Dendritic cell treated with granulocyte-macrophage colony-stimulating factor and Interleukin-4, amounts not matched to agents 40 ng/mL and 50 ng/mL, for 4 days (primary cell): Measurements from ENCODE around the gene ZNRD2.

Experiments used
- H3K27ac Mint-ChIP-seq: one replicate; pipeline ENCODE4 v1.8.0; 2022; ENCODE audit warnings: mild to moderate bottlenecking, mixed read lengths
- H3K27me3 Mint-ChIP-seq: one replicate; pipeline ENCODE4 v1.8.0; 2022; ENCODE audit warnings: mild to moderate bottlenecking, mixed read lengths
- H3K36me3 Mint-ChIP-seq: one replicate; pipeline ENCODE4 v1.8.0; 2022; ENCODE audit warnings: low read depth, mixed read lengths
- H3K4me1 Mint-ChIP-seq: one replicate; pipeline ENCODE4 v1.8.0; 2022; ENCODE audit warnings: low read depth, mixed read lengths
- H3K4me3 Mint-ChIP-seq: one replicate; pipeline ENCODE4 v1.8.0; 2022; ENCODE audit warnings: mild to moderate bottlenecking, moderate library complexity, mixed read lengths
- H3K9me3 Mint-ChIP-seq: one replicate; pipeline ENCODE4 v1.8.0; 2022; ENCODE audit warnings: mixed read lengths
- intact Hi-C: fragments of 100-400 bp; cut with micrococcal nuclease; formaldehyde crosslinking; loops from one replicate; pipeline ENCODE4 v1.15.0; 2022

The ZNRD2 gene

DNA sequence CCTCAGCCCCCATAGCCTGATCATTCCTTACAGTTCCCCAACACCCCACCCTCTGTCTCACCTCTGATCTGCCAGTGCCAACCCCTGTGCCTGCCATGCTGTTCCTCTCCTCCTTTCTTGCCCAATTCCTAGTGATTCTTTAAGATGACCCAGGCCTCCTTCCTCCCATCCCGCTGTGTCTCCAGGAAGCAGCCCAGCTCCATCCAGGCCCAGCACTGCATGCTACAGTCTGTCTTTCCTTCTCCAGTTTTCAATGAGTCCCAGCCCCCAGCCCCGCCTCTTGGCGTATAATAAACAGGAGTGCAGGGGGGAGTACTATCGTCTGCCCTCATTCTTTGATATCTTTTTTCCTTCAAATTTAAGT, 24.4 kb upstream of the ZNRD2 start:
- Mint-ChIP-seq H3K36me3 (no peaks in the 10 kb centered on the region), H3K9me3 (no peaks in the 10 kb centered on the region), H3K4me3 (peak overlapping the region; percentile 65), H3K4me1 (peaks cover 72% of the 10 kb centered on the region), H3K27me3 (peaks cover 23% of the 10 kb centered on the region), H3K27ac (peak overlapping the region; percentile 38)
- intact Hi-C loops, result loop anchor here (2.0 kb wide), 1 partner anchor 23 kb away; no protein-coding TSS in a partner anchor

DNA sequence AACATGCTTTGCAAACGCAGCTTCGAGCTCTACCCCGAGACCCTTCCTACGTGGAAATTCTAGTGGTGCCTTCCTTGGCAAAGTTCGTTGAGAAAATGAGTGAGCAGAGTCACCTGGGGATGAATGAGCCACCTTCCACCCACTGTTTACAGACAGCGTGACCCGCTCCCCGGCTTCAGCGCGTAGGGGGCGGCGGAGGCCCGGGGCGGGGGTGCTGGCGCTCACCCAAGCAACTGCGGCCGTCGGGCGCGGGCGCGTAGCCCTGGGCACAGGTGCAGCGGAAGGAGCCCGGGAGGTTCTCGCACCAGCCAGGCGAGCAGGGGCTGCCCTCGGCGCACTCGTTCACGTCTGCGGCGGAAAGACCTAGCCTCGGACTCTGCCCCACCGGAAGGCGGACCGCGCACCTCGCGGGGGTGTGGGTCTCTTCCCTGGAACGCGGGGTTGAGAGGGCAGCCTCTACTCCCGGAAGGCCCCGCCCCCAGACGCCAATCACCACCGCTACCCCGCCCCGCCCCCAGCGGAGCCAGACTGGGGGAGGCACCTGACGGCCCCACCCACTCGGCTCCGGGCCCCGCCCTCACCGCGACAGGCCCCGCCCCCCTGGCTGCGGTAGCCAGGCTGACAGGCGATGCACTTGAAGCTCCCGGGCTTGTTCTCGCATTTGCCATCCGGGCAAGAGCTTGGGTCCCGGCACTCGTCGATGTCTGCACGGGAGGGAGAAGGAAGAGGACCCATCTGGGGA, 23.9 kb upstream of the ZNRD2 start:
- peaks cover 23% of the 10 kb centered on the region for H3K27me3 Mint-ChIP-seq
- intact Hi-C loops, result loop anchor here (2.0 kb wide), 1 partner anchor 22 kb away; no protein-coding TSS in a partner anchor
- peak overlapping the region; percentile 65 for H3K4me3 Mint-ChIP-seq
- H3K36me3 Mint-ChIP-seq, result no peaks in the 10 kb centered on the region
- no peaks in the 10 kb centered on the region for H3K9me3 Mint-ChIP-seq
- H3K4me1 Mint-ChIP-seq, result peaks cover 73% of the 10 kb centered on the region
- H3K27ac Mint-ChIP-seq, result peak overlapping the region; percentile 38

DNA sequence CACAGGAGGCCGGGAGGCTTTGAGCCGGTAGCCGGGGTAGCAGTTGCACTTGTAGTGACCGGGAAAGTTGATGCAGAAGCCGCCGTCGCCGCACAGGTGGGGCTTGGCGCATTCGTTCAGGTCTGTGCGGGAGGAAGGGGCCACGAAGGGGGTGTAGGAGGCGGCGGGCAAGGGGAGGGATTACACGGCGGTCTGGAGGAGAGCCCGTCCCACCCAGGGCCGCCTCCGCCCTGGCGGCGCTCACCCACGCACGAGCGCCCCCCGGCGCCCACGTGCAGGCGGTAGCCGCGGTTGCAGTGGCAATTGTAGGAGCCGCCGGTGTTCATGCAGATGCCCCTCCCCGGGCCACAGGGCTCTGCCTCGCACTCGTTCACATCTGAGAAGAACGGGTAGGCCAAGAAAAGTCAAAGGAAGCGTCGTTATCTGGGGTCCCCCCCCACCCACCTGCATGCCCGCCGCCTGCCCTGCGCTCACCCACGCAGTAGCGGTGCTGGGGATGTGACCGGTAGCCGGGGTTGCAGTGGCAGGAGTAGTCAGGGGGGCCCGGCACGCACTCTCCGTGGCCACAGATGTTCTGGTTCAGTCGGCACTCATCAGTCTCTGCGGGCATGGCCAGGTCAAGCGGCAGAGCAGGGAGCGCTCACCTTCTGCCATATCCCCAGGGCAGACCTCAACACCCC, 22.7 kb upstream of the ZNRD2 start:
- no peaks in the 10 kb centered on the region for H3K9me3 Mint-ChIP-seq
- H3K4me1 Mint-ChIP-seq, result peaks cover 74% of the 10 kb centered on the region
- intact Hi-C loops, result loop anchor here (2.0 kb wide), 1 partner anchor 21 kb away; no protein-coding TSS in a partner anchor
- H3K27ac Mint-ChIP-seq, result peak overlapping the region; percentile 48
- no peaks in the 10 kb centered on the region for H3K36me3 Mint-ChIP-seq
- H3K4me3 Mint-ChIP-seq, result no peak overlapping the region
- peaks cover 25% of the 10 kb centered on the region for H3K27me3 Mint-ChIP-seq

DNA sequence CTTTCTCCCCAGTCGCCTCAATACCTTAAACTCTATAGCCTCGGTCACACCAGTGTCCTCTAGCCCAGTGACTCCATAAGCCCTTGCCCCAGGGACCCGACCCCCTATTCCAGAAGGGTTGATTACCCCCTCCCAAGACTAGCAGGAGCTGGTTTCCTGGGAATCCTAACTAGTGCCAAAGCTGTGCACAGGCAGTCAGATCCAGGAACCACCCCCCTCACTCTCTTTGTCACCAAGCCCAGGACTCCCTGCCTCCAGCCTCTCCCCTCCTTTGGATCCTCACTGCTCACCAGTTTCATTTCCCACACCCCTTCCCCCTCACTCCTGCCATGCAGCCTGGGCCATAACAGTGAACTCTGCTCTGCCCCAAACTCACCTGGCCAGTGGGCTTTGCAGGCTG, 21.9 kb upstream of the ZNRD2 start:
- H3K4me1 Mint-ChIP-seq, result peaks cover 77% of the 10 kb centered on the region
- H3K27ac Mint-ChIP-seq, result peak overlapping the region; percentile 48
- H3K27me3 Mint-ChIP-seq, result peaks cover 25% of the 10 kb centered on the region
- intact Hi-C loops, result no loop called here
- H3K36me3 Mint-ChIP-seq, result no peaks in the 10 kb centered on the region
- no peak overlapping the region for H3K4me3 Mint-ChIP-seq
- no peaks in the 10 kb centered on the region for H3K9me3 Mint-ChIP-seq

DNA sequence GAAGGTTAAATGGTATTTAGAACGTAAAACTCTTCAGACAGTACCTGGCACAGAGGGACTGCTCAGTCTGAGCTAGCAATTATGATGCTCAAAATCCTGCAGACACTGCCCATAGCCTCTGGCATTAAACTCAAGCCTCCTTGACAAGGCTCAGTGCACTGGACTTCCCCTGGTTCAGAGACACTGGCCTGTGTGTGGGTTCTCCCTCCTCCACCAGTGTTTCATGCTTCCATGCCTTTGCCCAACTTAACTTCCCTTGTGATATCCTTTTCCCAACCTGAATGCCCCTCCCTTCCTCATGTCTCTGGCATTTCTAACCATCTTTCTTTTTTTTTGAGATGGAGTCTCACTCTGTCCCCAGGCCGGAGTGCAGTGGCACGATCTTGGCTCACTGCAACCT, 21.2 kb upstream of the ZNRD2 start:
- intact Hi-C loops, result no loop called here
- Mint-ChIP-seq H3K36me3 (no peaks in the 10 kb centered on the region), H3K27ac (no peak overlapping the region), H3K4me3 (no peak overlapping the region), H3K27me3 (peaks cover 25% of the 10 kb centered on the region), H3K9me3 (no peaks in the 10 kb centered on the region), H3K4me1 (peaks cover 73% of the 10 kb centered on the region)

DNA sequence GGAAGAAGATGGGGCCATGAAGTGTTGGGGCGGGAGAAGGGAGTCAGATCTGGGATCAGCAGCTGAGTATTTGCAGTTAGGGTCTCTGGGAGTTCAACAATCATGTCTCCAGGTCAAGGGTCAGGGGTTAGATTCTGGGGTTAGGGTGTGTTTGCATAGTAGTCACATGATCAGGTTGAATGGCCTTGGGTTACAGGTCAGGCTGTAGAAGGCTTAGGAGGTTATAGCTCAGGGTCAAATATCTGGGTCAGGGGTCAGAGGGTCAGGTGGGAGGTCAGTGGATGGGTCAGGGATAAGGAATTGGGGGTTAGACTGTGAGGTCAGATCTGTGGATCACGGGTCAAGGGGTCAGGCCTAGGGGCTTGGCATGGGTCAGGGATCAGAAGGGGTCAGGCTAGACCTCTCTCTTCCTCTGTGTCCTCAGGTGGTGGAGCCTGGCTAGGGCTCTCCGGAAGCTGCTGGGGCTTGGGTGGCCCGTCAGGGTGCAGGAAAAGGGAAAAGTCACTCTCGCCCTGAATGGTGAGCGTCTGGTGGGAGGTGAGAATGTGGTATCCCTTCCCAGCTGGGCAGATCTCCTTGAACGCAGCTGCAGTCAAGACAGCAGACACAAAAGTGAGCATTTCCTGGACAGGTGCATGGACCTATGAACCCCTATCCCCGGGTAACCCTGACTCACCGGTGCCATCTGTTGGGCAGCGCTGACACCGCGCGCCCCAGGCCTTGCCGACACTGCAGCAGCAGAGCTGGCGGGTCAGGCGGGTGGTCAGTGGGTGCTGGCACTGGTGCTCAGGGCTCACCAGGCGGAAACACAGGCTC, 18.5 kb upstream of the ZNRD2 start:
- no peaks in the 10 kb centered on the region for H3K36me3 Mint-ChIP-seq
- peaks cover 31% of the 10 kb centered on the region for H3K27me3 Mint-ChIP-seq
- H3K9me3 Mint-ChIP-seq, result no peaks in the 10 kb centered on the region
- H3K27ac Mint-ChIP-seq, result peak overlapping the region; percentile 2
- no peak overlapping the region for H3K4me3 Mint-ChIP-seq
- peaks cover 75% of the 10 kb centered on the region for H3K4me1 Mint-ChIP-seq
- intact Hi-C loops, result no loop called here

DNA sequence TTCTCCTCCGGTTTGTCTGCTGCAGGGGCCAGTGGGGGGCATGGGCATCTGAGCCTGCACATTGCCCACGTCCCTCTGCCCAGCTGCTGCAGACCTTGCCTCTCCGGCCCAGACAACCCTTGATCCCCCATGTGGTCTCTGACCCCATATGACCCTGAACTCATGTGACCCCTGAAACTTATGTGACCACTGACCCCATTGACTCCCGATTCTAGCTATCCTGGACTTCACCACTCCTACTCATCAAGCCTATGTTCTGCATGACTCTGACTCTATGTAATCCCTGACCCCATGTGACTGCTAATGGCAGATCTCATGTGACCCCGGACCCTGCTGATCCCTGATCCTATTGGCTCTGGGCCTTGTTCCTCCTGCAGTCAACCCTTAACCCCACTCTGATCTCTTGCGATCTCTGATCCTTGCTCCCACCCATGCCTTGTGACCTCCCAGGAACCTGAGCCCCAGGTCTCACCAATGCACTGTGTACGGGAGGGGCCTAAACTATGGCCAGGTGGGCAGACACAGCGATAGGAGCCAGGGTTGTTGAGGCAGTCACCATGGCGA, 17.8 kb upstream of the ZNRD2 start:
- Mint-ChIP-seq H3K27me3 (peaks cover 35% of the 10 kb centered on the region), H3K36me3 (no peaks in the 10 kb centered on the region), H3K4me3 (no peak overlapping the region), H3K4me1 (peaks cover 77% of the 10 kb centered on the region), H3K9me3 (no peaks in the 10 kb centered on the region), H3K27ac (no peak overlapping the region)
- intact Hi-C loops, result no loop called here

DNA sequence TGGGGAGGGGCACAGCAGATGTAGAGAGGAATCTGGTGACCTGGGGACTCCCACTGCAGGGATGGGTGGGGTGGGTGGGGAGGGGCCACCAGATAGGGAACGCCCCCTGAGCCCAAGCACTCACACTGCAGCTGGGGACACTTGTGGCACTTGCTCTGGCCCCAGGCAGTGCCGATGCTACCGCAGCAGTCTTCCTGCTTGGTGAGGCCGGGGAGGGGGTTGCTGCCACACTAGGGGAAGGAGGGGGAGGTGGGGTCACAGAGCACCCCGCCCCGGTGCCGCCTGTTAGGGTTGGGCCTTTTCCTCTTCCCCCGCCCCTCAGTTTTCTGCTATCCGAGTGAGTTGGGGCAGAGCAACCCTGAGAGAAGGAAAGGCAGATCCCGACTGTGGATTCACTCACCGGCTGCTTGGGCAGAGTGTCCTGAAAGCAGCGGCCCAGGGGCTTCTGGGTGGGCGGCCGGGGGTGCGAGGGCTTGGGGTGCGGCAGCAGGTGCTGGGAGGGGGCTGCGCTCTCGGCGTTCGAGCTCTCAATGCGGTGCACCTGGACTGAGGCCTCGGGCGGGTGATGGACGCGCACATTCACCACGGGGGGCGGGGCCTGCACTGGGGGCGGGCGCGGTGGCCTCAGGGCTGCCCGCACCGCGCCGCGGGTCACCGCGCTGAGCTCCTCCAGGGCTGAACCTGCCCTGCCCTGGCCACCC, 16.8 kb upstream of the ZNRD2 start:
- intact Hi-C loops, result no loop called here
- Mint-ChIP-seq H3K9me3 (no peaks in the 10 kb centered on the region), H3K27ac (no peak overlapping the region), H3K4me1 (peaks cover 67% of the 10 kb centered on the region), H3K36me3 (no peaks in the 10 kb centered on the region), H3K27me3 (peaks cover 33% of the 10 kb centered on the region), H3K4me3 (no peak overlapping the region)

DNA sequence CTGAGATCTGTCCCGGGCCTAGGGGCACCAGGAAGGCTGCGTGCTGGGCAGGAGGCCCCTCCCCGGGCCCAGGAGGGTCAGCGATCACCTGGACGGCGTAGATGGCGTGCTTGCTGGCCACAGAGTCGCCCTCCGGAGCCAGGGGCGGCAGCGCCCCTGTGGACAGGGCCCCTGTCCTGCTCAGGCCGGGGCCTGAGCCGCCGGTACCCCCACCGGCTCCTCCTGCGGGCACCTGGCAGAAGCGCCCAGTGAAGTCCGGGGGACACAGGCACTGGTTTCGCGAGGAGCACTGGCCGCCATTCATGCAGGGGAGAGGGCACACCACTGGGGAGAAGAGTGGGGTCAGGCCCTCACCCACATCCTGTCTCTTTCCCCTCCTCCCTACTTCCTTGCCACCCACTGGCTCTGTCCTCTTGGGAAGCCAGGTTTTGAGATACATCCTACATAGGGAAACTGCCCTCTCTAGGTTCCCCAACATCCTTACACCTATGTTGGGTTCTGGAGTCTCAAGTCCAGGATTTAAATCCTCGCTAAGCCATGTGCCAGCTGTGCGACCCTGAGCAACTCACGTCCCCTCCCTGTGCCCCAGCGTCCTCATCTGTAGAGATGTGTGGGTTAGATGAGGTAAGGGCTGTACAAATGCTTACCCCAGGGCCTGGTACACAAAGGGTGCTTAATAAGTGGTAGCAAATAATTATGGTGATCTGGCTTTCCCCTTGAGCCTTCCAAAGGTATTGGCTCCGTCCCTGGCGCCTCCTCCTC, 16.0 kb upstream of the ZNRD2 start:
- Mint-ChIP-seq H3K27me3 (peaks cover 37% of the 10 kb centered on the region), H3K4me3 (no peak overlapping the region), H3K4me1 (peaks cover 62% of the 10 kb centered on the region), H3K9me3 (no peaks in the 10 kb centered on the region), H3K27ac (peak overlapping the region; percentile 39), H3K36me3 (no peaks in the 10 kb centered on the region)
- intact Hi-C loops, result no loop called here

DNA sequence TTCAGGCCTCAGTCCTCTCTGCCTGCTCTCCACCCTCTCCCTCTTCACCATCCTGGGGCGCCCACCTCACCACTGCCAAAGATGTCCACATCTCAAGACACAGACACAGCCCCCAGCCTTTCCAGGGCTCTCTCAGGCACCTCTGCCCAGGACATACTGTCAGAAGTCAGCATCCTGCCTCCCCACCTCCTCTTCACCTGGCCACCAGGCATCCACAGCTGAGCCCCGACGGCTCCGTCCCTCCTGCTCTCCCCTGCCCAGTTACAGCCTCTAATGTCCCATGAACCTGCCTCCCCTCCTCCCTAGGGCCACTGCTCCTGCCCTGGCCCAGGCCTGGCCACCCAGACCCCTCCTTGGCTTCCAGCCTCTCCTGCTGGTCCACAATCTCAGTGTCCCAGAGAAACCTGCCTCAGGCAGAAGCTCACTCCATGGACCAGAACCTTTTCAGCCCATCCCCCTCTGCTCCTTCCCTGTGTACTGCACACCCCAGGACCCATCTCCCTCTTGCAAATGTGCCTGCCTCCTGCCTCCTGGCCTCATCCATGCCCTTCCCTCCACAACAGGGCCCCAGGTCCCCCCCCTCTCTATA, 15.3 kb upstream of the ZNRD2 start:
- peaks cover 63% of the 10 kb centered on the region for H3K4me1 Mint-ChIP-seq
- peaks cover 41% of the 10 kb centered on the region for H3K27me3 Mint-ChIP-seq
- H3K36me3 Mint-ChIP-seq, result no peaks in the 10 kb centered on the region
- intact Hi-C loops, result no loop called here
- no peak overlapping the region for H3K4me3 Mint-ChIP-seq
- H3K27ac Mint-ChIP-seq, result peak overlapping the region; percentile 39
- no peaks in the 10 kb centered on the region for H3K9me3 Mint-ChIP-seq

DNA sequence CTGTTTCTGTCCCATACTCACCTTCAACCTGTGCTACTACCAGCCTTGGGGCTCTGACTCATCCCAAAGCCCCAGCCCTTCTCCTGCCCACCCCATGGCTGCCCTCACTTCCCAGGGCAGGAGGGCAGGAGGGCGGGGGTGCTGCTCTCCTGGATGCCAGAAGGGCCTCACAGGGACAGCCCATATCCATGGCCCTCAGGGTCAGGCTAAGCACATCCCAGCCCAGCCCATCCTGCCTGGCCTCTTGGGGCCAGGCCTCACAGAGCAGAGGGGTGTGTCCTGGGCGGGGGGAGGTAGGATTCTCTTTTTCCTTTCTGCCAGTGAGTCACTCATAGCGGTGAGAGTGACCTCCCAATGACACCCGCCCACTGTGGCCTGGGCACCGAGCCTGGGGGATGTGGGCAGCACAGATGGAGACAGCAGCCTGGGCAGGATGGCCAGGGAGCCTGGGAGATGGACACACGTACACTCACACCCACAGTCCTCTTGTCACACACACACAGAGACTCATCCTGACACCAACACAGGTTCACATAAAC, 14.5 kb upstream of the ZNRD2 start:
- no peaks in the 10 kb centered on the region for H3K36me3 Mint-ChIP-seq
- intact Hi-C loops, result no loop called here
- H3K4me3 Mint-ChIP-seq, result no peak overlapping the region
- no peaks in the 10 kb centered on the region for H3K9me3 Mint-ChIP-seq
- H3K27me3 Mint-ChIP-seq, result peaks cover 49% of the 10 kb centered on the region
- peak overlapping the region; percentile 39 for H3K27ac Mint-ChIP-seq
- H3K4me1 Mint-ChIP-seq, result peaks cover 71% of the 10 kb centered on the region

DNA sequence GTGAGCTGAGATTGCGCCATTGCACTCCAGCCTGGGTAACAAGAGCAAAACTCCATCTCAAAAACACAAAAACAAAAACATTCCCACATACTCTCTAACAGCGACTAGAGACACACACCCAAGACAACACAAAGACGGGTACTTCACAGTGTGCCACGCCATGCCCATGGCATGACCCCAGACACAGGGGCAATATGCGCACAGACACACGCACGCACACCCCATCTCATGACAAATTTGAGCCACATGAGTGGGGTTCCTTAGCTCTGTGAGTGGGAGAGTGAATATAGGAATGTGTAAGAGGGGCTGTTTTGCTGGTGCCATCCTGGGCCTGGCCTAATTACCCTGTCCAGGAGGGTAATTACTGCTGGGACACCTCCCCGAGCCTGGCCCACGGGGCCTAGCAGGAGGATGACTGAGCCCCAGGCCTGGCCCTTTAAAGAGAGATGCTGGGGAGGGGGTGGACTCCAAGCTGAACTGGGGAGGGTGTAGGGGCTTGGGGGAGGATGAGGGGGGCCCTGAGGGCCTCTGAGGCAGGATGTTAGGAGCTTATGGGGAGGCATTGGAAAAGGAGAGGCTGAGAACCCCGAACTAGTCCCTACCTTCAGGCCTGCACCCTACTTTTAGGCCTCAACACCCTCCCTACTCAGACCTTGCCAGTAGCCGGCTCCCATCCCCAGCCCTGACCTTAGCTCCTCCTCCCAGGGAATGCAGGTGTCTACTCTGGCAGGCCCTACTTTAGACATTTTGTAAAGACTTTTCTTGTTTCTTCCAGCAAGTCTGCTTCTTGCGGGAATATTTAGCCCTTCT, 13.6 kb upstream of the ZNRD2 start:
- intact Hi-C loops, result no loop called here
- H3K27ac Mint-ChIP-seq, result peak overlapping the region; percentile 39
- no peaks in the 10 kb centered on the region for H3K36me3 Mint-ChIP-seq
- no peaks in the 10 kb centered on the region for H3K9me3 Mint-ChIP-seq
- peaks cover 63% of the 10 kb centered on the region for H3K4me1 Mint-ChIP-seq
- H3K4me3 Mint-ChIP-seq, result no peak overlapping the region
- peaks cover 51% of the 10 kb centered on the region for H3K27me3 Mint-ChIP-seq
